Pericardium fibroblast (primary cell): Measurements from ENCODE around the gene MKS1. TPM values are rescaled to one million over a fixed set of nuclear protein-coding genes. Genes with fewer than 3 reads are reported as not detected.

Experiments used
- total RNA-seq: library from RNA; depleted of rRNA; stranded (reverse); fragments of >200 nt; gene quantifications from 2 replicates; pipeline ENCODE4 v1.2.3, GENCODE V29; 2015

MKS1 gene
- 6.2 and 11.3 TPM in 2 replicates for total RNA-seq

GRCh38 chr17:58219007-58219788 lies at the start of gene MKS1:
MKS1 (minus strand) TSS chr17:58219255; CDS start chr17:58219230, 25 bp downstream.

GRCh38 chr17:58238147-58238634 lies 19.1 kb upstream of the MKS1 start, which contains the start of gene LPO:
LPO (plus strand) TSS chr17:58238584; CDS start chr17:58242980, 4,396 bp downstream.

GRCh38 chr17:58192612-58193011 lies 26.4 kb downstream of the MKS1 start, which contains the start of gene EPX:
EPX (plus strand) TSS chr17:58192726; CDS start chr17:58192847, 121 bp downstream.

GRCh38 chr17:58166682-58167081 lies 52.4 kb downstream of the MKS1 start, which contains the start of gene OR4D2:
OR4D2 (plus strand) TSS chr17:58166982; CDS start chr17:58169656, 2,674 bp downstream.

Other genes starting within 250 kb of the MKS1 start
- gene VEZF1, start 231.0 kb downstream of the MKS1 start, total RNA-seq: 31.5 and 44.8 TPM in 2 replicates
- 63.1 and 138 TPM in 2 replicates for gene SRSF1, start 212.0 kb downstream of the MKS1 start, total RNA-seq
- 9.7 TPM in 2 replicates for gene DYNLL2, start 135.8 kb downstream of the MKS1 start, total RNA-seq
- gene OR4D1, start 70.9 kb downstream of the MKS1 start, total RNA-seq: not detected in 2 replicates
- not detected in 2 replicates for gene OR4D2, start 52.3 kb downstream of the MKS1 start, total RNA-seq
- gene EPX, start 26.5 kb downstream of the MKS1 start, total RNA-seq: not detected in 2 replicates
- gene LPO, start 19.3 kb upstream of the MKS1 start, total RNA-seq: not detected in 2 replicates
- gene MPO, start 61.7 kb upstream of the MKS1 start, total RNA-seq: not detected in 2 replicates
- gene TSPOAP1, start 109.5 kb upstream of the MKS1 start, total RNA-seq: under 0.01 and 0.43 TPM in 2 replicates
- gene SUPT4H1, start 132.9 kb upstream of the MKS1 start, total RNA-seq: 26.6 and 39.6 TPM in 2 replicates
- gene RNF43, start 198.3 kb upstream of the MKS1 start, total RNA-seq: not detected in 2 replicates